Measurements from ENCODE around the gene GTSE1. TPM values are rescaled to one million over a fixed set of nuclear protein-coding genes. Genes with fewer than 3 reads are reported as not detected.
A peak's percentile ranks its signal among the peaks of the same experiment; 100 is the strongest.

Gene GTSE1
- total and polyA plus RNA-seq, 12 donors = 0.17 to 4.7 (median 0.35) TPM

GRCh38 chr22:46350646-46351045 lies 54.0 kb downstream of the GTSE1 start:
- intact Hi-C loops (cut with DNase I) = loop anchor here in 2 of 10 donors (10.0 kb wide), 2 partner anchors 334 to 384 kb away; partner anchors contain the start of gene CERK (in 1 of the 2)
- ATAC-seq = no peak

DNA sequence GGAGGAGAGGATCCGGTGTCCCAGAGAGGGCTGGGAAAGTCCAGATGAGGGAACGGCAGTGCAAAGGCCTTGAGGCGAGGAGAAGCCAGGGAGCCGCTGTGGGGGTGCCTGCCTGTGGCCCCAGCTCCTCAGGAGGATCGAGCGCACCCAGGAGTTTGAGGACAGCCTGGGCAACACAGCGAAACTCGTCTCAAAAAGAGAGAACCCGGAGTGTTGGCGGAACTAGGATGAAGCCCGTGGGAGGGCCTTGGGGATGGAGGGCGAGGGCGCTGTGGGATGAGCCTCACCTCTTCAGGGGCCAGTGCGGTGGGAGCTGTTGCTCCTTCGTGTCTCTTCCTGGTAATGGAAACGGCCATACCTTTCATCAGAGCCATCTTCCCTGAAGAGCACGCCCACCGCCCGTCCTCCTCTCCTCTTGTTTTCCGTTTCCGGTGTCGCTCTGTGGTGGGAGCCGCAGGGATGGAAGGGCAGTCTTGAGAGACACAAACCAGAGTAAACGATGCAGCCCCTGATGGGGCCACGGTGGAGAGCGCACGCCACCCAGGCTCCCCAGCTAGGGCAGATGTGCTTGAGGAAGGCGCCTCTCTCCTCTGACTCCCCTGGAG lies 54.6 kb downstream of the GTSE1 start:
- H3K4me1 ChIP-seq = peaks cover 3 to 80% (median 44%) of the 10 kb centered on the region in 9 donors
- H3K27ac ChIP-seq = peak overlapping the region in 3 of 10 donors; percentile 53 to 66 (median 58)
- no peak for TF ChIP-seq CTCF (IDR thresholded peaks at IDR 0.05)
- intact Hi-C loops (cut with DNase I) = loop anchor here in 2 of 10 donors (10.0 kb wide), 2 partner anchors 334 to 384 kb away; partner anchors contain the start of gene CERK (in 1 of the 2)
- ATAC-seq = no peak
- H3K9me3 ChIP-seq = no peaks in the 10 kb centered on the region
- no peak for DNase-seq
- peaks cover 0 to 100% (median 52%) of the 10 kb centered on the region in 9 donors for H3K36me3 ChIP-seq
- no peaks in the 10 kb centered on the region for H3K27me3 ChIP-seq
- 85 to 94% methylated on average over 28 of the region's 28 CpGs for WGBS, 2 donors
- no peak overlapping the region for H3K4me3 ChIP-seq

More at GRCh38 chr22:46350646-46351045, 54.0 kb downstream of the GTSE1 start:
- peaks cover 3 to 82% (median 44%) of the 10 kb centered on the region in 9 donors for H3K4me1 ChIP-seq
- 91 to 94% methylated on average over 20 of the region's 20 CpGs for WGBS, 2 donors
- no peak for TF ChIP-seq CTCF (IDR thresholded peaks at IDR 0.05)
- H3K27ac ChIP-seq = peak overlapping the region in 4 of 10 donors; percentile 15 to 91 (median 52)
- H3K36me3 ChIP-seq = peaks cover 0 to 100% (median 57%) of the 10 kb centered on the region in 9 donors
- no peaks in the 10 kb centered on the region for H3K27me3 ChIP-seq
- no peak overlapping the region for H3K4me3 ChIP-seq
- no peak for DNase-seq
- no peaks in the 10 kb centered on the region for H3K9me3 ChIP-seq

DNA sequence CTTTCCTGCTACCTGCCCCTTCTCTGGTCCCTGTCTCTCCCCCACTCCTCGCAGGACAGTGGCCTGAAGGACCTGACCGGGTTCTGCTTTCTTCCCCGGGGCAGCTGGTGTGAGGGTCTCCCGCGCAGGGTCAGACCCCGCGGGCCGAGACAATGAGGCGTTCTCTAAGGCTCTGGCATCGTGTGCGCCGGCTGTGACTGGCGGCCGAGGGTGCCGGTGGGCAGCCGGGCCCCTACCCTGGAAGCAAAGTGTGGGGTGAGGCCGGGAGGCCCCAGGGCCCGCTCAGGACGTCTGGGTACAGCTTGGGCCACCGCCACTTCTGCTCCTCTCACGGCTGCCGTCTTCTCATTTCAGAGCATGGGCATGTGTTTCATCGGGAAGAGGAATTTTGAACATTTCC lies 55.1 kb downstream of the GTSE1 start:
- Histone ChIP-seq H3K4me3 (no peak overlapping the region), H3K27me3 (no peaks in the 10 kb centered on the region), H3K4me1 (peaks cover 3 to 77% (median 44%) of the 10 kb centered on the region in 9 donors), H3K9me3 (no peaks in the 10 kb centered on the region), H3K27ac (peak overlapping the region in 4 of 10 donors; percentile 53 to 77 (median 66)), H3K36me3 (peaks cover 0 to 100% (median 47%) of the 10 kb centered on the region in 9 donors)
- intact Hi-C loops (cut with DNase I) = loop anchor here in 2 of 10 donors (10.0 kb wide), 2 partner anchors 333 to 383 kb away; partner anchors contain the start of gene CERK (in 1 of the 2)
- WGBS, 2 donors = 93 to 94% methylated on average over 23 of the region's 23 CpGs
- no peak for ATAC-seq
- no peak for DNase-seq
- TF ChIP-seq CTCF (IDR thresholded peaks at IDR 0.05) = no peak

DNA sequence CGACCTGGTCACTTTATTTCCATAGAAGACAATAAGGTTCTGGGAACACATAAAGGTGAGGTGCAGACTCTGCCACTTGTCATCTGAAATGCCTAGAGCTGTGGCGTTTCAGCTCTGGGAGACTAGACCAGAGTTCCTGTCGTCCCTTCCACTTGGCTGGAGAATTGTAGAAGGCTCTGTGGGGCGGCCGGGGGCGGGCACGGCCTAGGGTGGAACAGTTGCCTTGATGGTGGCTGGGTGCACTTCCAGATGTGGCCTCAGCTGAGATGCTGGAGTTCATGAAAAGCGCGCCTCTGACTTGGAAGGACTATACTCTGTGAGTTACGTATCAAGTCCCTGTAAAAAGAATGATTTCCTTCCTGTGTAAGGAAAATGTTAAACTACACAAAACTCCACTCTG lies 55.6 kb downstream of the GTSE1 start:
- ATAC-seq (no peak), DNase-seq (no peak)
- intact Hi-C loops (cut with DNase I) = loop anchor here in 2 of 10 donors (10.0 kb wide), 2 partner anchors 333 to 383 kb away; partner anchors contain the start of gene CERK (in 1 of the 2)
- H3K36me3 ChIP-seq = peaks cover 0 to 100% (median 42%) of the 10 kb centered on the region in 9 donors
- peak overlapping the region in 8 of 10 donors; percentile 24 to 80 (median 66) for H3K27ac ChIP-seq
- no peaks in the 10 kb centered on the region for H3K27me3 ChIP-seq
- H3K9me3 ChIP-seq = no peaks in the 10 kb centered on the region
- H3K4me3 ChIP-seq = no peak overlapping the region
- peaks cover 3 to 73% (median 39%) of the 10 kb centered on the region in 9 donors for H3K4me1 ChIP-seq
- 86 to 88% methylated on average over 10 of the region's 10 CpGs for WGBS, 2 donors
- no peak for TF ChIP-seq CTCF (IDR thresholded peaks at IDR 0.05)
